Neural progenitor cell (in vitro differentiated cells): ENCODE results near the gene FBXL2.

Experiments
- CTCF ChIP-seq: fragments of 200-600 bp; sonication (generic); IDR thresholded peaks from 2 replicates; pipeline ENCODE4 v1.5.1; 2017; ENCODE audit warnings: antibody characterized with exemption, mild to moderate bottlenecking
- EZH2phosphoT487 ChIP-seq: fragments of 200-600 bp; sonication (generic); IDR thresholded peaks from 2 replicates; pipeline ENCODE4 v1.6.1; 2017; ENCODE audit warnings: antibody characterized with exemption

GRCh38 chr3:33401781-33402180, 124.5 kb downstream of the FBXL2 start:
- TF ChIP-seq CTCF (no peak), EZH2phosphoT487 (no peak)
